Esophagus muscularis mucosa (tissue), 4 donors: ENCODE results near the gene ULBP1. TPM values are rescaled to one million over a fixed set of nuclear protein-coding genes. Genes with fewer than 3 reads are reported as not detected.
A peak's percentile ranks its signal among the peaks of the same experiment; 100 is the strongest.
"Not testable (repeated sequence)": the region's sequence is repeated elsewhere in the genome, so short reads cannot be mapped to it uniquely, and the experiment has no call there.

Source experiments
- DNase-seq: peaks from one replicate; pipeline ENCODE4 v3.0.0-alpha.2; 2017; ENCODE audit errors: extremely low spot score
- H3K27ac ChIP-seq, 4 donors: fragments of 200-600 bp; sonication (generic); replicated peaks in 1 of 4; 1 replicate in 3 of 4; 2 replicates in 1 of 4; pipeline ENCODE4 v1.5.1; 2016 to 2019; ENCODE audit warnings: mild to moderate bottlenecking in 1 of 4
- H3K27me3 ChIP-seq, 4 donors: fragments of 200-600 bp; sonication (generic); one replicate each; pipeline versions ENCODE4 v1.5.1 to v1.6.0; 2016 to 2019
- H3K36me3 ChIP-seq, 4 donors: fragments of 200-600 bp; sonication (generic); one replicate each; pipeline ENCODE4 v1.5.1; 2016 to 2019
- H3K4me1 ChIP-seq, 4 donors: fragments of 200-600 bp; sonication (generic); one replicate each; pipeline ENCODE4 v1.5.1; 2016 to 2019
- H3K4me3 ChIP-seq, 4 donors: fragments of 200-600 bp; sonication (generic); 1 replicate in 2 of 4; 2 replicates in 2 of 4; pipeline ENCODE4 v1.5.1; 2016 to 2019; ENCODE audit warnings: mild to moderate bottlenecking in 4 of 4, moderate library complexity in 1 of 4
- H3K9me3 ChIP-seq, 4 donors: fragments of 200-600 bp; sonication (generic); 1 replicate in 3 of 4; 2 replicates in 1 of 4; pipeline ENCODE4 v1.5.1; 2016 to 2019
- EP300 ChIP-seq: sonication (generic); formaldehyde crosslinking; IDR thresholded peaks from one replicate; pipeline ENCODE4 v1.6.1; 2017; ENCODE audit warnings: antibody characterized with exemption
- POLR2A ChIP-seq: fragments of 450-650 bp; IDR thresholded peaks from one replicate; pipeline ENCODE4 v1.6.1; 2017; ENCODE audit warnings: antibody characterized with exemption, moderate library complexity, mild to moderate bottlenecking, low read depth
- POLR2AphosphoS5 ChIP-seq, 2 donors: sonication (generic); formaldehyde crosslinking; IDR thresholded peaks; one replicate each; pipeline ENCODE4 v1.6.1; 2017; ENCODE audit warnings: antibody characterized with exemption in 2 of 2
- WGBS: methylation state at CpG from one replicate; pipeline ENCODE4 v1.1.5; 2018; 5-methylcytosine and 5-hydroxymethylcytosine counted together
- intact Hi-C: fragments of 100-400 bp; cut with DNase I; formaldehyde crosslinking; loops from one replicate; pipeline ENCODE4 v1.15.1; 2023
- total RNA-seq, 4 donors: library from RNA; depleted of rRNA; stranded (reverse); fragments of >200 nt; gene quantifications; one replicate each; pipeline versions ENCODE4 v1.1.0 to v1.2.1, GENCODE V29; 2016
- TF ChIP-seq, protein P1 (sequence below), 3 experiments: fragments of 200-600 bp in 2 of 3; fragments of 450-650 bp in 1 of 3; sonication (generic) in 2 of 3; IDR thresholded peaks; one replicate each; pipeline ENCODE4 v1.5.1; 2017 to 2019; ENCODE audit warnings: antibody characterized with exemption in 3 of 3, mild to moderate bottlenecking in 2 of 3, moderate library complexity in 1 of 3

The ULBP1 gene
- total RNA-seq, 4 donors from 2014 or later: 0.17 TPM; not detected in 3

DNA sequence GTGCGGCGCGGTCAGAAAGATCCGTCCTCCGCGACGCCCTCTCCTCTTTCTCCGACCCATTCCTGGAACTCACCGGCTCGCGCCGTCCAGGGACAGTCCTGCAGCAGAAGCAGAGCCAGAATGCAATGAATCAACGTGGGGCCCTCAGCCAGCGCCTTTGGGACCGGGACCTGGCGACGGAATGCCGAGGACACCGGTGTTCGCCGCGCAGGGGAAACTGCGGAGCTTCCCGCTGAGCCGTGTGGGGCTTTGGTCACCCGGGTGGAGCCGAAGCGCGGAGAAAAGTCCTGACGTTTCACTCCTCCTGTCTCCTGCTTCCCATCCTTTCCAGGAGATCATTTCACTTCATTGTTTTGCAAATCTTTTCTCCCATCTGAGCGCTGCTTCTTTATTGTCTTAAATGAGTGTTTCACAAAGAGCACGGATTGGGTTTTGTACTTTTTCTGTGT lies 26.5 kb downstream of the ULBP1 start:
- Histone ChIP-seq H3K4me3 (peak overlapping the region; percentile 25 to 49 (median 32)), H3K36me3 (no peaks in the 10 kb centered on the region), H3K27me3 (peaks cover 0 to 100% (median 67%) of the 10 kb centered on the region in 4 donors), H3K4me1 (peaks cover 18 to 22% (median 18%) of the 10 kb centered on the region in 4 donors), H3K9me3 (peaks cover 0 to 25% (median 20%) of the 10 kb centered on the region in 4 donors), H3K27ac (no peak overlapping the region)
- no peak for DNase-seq
- no peak for TF ChIP-seq EP300
- intact Hi-C loops: no loop called here
- 1% methylated on average over 11 of the region's 32 CpGs for whole genome bisulfite sequencing

DNA sequence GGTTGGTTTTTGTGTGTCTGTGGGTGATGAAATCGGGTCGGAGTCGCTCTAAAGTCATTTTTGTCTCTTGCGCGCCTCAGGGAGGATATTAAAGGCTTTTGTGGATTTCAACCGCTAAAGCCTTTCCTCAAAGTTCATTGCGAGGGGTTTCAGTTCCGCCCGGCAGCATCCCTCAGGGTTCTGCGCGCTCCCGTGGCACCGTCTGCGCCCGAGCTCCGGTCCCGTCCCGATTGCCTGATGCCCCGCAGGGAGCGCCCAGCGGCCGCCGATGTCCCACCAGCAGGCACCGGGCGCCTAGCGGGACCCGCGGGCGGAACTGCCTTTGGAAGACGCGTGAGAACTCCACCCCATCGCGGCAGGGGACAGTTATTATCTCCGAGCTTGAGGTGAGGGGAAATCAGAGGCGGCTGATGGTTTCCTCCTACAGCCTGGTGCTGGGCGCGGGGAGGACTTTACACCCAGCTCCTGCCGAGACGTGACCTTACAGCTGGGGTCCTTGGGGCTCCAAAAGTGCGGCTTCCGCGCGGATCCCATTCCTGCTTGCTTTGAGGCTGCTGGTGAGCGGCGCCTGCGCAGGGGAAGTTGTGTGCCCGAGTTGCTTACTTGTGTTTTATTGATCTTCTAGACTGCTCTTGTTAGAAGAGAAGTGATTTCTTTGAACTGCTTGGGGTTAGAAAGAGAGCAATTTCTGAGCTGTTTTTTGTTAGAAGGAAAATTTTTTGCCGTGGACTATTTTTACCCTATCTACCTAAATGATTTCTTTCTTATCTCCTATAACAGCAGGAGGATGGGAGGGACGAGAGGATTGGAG lies 27.1 kb downstream of the ULBP1 start:
- intact Hi-C loops: no loop called here
- no peak for TF ChIP-seq POLR2AphosphoS5 (IDR thresholded peaks at IDR 0.05)
- TF ChIP-seq POLR2A: no peak
- TF ChIP-seq EP300: no peak
- TF ChIP-seq, protein P1, sequence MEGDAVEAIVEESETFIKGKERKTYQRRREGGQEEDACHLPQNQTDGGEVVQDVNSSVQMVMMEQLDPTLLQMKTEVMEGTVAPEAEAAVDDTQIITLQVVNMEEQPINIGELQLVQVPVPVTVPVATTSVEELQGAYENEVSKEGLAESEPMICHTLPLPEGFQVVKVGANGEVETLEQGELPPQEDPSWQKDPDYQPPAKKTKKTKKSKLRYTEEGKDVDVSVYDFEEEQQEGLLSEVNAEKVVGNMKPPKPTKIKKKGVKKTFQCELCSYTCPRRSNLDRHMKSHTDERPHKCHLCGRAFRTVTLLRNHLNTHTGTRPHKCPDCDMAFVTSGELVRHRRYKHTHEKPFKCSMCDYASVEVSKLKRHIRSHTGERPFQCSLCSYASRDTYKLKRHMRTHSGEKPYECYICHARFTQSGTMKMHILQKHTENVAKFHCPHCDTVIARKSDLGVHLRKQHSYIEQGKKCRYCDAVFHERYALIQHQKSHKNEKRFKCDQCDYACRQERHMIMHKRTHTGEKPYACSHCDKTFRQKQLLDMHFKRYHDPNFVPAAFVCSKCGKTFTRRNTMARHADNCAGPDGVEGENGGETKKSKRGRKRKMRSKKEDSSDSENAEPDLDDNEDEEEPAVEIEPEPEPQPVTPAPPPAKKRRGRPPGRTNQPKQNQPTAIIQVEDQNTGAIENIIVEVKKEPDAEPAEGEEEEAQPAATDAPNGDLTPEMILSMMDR (IDR thresholded peaks at IDR 0.05): no peak
- peaks cover 0 to 25% (median 20%) of the 10 kb centered on the region in 4 donors for H3K9me3 ChIP-seq
- peaks cover 0 to 100% (median 65%) of the 10 kb centered on the region in 4 donors for H3K27me3 ChIP-seq
- DNase-seq: no peak
- H3K4me3 ChIP-seq: peak overlapping the region; percentile 25 to 49 (median 32)
- 1% methylated on average over 18 of the region's 49 CpGs for WGBS
- no peaks in the 10 kb centered on the region for H3K36me3 ChIP-seq
- peaks cover 18 to 22% (median 18%) of the 10 kb centered on the region in 4 donors for H3K4me1 ChIP-seq
- H3K27ac ChIP-seq: no peak overlapping the region

DNA sequence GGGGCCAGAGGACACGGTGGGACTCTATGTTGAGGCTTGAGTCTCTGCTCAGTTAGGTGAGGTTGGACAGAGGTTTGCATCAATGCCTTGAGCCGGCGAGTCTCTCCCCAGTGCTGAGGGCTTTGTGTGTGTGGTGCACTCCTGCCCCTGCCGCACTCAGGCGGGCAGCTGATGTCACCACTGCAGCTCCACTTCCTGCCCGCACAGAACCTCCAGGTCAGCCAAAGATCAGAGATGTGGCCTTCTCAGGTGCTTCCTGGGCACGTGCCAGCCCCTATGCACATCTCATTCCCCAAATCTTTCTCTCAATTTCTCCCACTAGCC lies 27.7 kb downstream of the ULBP1 start:
- H3K27ac ChIP-seq, H3K4me3 ChIP-seq, H3K36me3 ChIP-seq, intact Hi-C loops, DNase-seq: not testable (repeated sequence)
- WGBS: 7% methylated on average over 4 of the region's 7 CpGs
- Histone ChIP-seq H3K9me3 (peaks cover 0 to 25% (median 20%) of the 10 kb centered on the region in 4 donors), H3K27me3 (peaks cover 0 to 100% (median 64%) of the 10 kb centered on the region in 4 donors), H3K4me1 (peaks cover 18 to 22% (median 18%) of the 10 kb centered on the region in 4 donors)

DNA sequence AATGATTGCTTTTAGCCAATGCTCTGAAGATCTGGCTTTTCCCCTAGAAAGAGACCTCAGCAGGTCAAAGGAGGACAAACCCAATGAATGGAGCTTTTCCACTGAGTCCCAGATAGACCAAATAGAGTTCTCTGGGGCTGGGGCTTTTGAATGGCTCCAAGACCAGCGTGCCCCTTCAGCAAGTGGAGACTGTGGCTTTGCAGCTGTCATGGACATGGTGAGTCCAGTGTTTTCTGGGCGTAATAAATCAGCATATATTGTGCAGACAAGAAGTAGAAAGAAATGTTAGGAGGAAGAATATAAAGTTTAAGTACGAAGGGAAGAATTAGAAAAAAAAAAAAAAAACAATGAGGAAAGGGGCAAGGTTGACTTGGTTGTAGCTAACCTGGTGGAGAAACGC lies 28.1 kb downstream of the ULBP1 start:
- H3K27ac ChIP-seq: no peak overlapping the region
- WGBS: 42% methylated on average over 4 of the region's 4 CpGs
- H3K4me3 ChIP-seq: no peak overlapping the region
- TF ChIP-seq POLR2A (no peak), POLR2AphosphoS5 (IDR thresholded peaks at IDR 0.05) (no peak), EP300 (no peak)
- TF ChIP-seq, protein P1 (IDR thresholded peaks at IDR 0.05): no peak
- H3K36me3 ChIP-seq: no peaks in the 10 kb centered on the region
- H3K27me3 ChIP-seq: peaks cover 0 to 100% (median 63%) of the 10 kb centered on the region in 4 donors
- intact Hi-C loops: no loop called here
- H3K9me3 ChIP-seq: peaks cover 0 to 25% (median 20%) of the 10 kb centered on the region in 4 donors
- H3K4me1 ChIP-seq: peaks cover 18 to 22% (median 18%) of the 10 kb centered on the region in 4 donors
- no peak for DNase-seq

DNA sequence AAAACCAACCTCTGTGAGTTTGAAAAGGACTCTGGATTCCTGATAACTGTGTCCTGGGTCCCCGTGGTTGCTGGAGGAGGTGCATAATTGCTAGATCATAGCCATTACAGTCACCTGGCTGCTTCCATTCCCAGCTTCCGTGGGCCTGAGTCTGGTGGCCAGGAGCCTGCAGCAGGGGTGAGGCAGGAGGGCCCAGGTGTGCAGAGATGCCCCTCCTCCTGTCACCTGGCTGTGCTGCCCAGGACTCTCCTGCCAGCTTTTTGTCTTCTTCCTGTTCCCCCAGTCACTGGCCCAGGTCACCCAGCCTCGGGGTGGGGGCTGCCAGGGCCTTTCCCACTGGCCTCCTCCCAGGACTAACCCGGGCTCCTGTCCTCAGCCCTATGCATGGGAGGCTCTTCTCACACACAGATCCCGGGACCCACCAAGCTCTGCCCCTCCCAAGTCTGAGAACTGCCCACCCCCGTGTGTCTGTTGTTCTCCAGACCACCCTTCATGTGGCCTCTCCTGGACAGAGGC lies 31.6 kb downstream of the ULBP1 start:
- 75% methylated on average over 6 of the region's 6 CpGs for WGBS
- Histone ChIP-seq H3K27me3 (peaks cover 0 to 100% (median 35%) of the 10 kb centered on the region in 4 donors), H3K9me3 (no peaks in the 10 kb centered on the region), H3K4me1 (peaks cover 12% of the 10 kb centered on the region in 4 donors), H3K4me3 (no peak overlapping the region), H3K36me3 (no peaks in the 10 kb centered on the region), H3K27ac (no peak overlapping the region)
- TF ChIP-seq, protein P1 (IDR thresholded peaks at IDR 0.05): no peak
- TF ChIP-seq POLR2AphosphoS5 (IDR thresholded peaks at IDR 0.05) (no peak), EP300 (no peak), POLR2A (no peak)
- peak; percentile 45 for DNase-seq
- intact Hi-C loops: no loop called here
